A673 (cell line): ENCODE results near the gene AJAP1. TPM values are rescaled to one million over a fixed set of nuclear protein-coding genes. Genes with fewer than 3 reads are reported as not detected.

Source experiments
- BruUV-seq: library from RNA; stranded (reverse); fragments of 400-500 nt; replicated peaks from 2 replicates; lab custom pipeline; 2021; lab: Mats Ljungman, UMichigan
- CTCF ChIA-PET: fragments of 300-600 bp; sonication (Branson Sonifier 250); formaldehyde crosslinking; loops from one replicate; lab custom pipeline; 2022; ENCODE audit warnings: antibody characterized with exemption; lab: Charles Lee
- POLR2A ChIA-PET: fragments of 300-600 bp; sonication (Branson Sonifier 250); formaldehyde crosslinking; loops from one replicate; lab custom pipeline; 2022; ENCODE audit warnings: antibody characterized with exemption; ENCODE audit not compliant: low non-redundant PET; lab: Charles Lee
- DNase-seq: peaks from one replicate; pipeline ENCODE4 v3.0.0-alpha.2; 2015; ENCODE audit warnings: low spot score
- H3K27ac ChIP-seq: fragments of 200-600 bp; sonication (generic); 2 replicates; pipeline ENCODE4 v1.5.1; 2016; ENCODE audit warnings: mixed run types, low read depth, mild to moderate bottlenecking, mixed read lengths, antibody characterized with exemption, low read length; ENCODE audit not compliant: poor library complexity, severe bottlenecking
- H3K27me3 ChIP-seq: fragments of 200-600 bp; sonication (generic); replicated peaks from 2 replicates; pipeline ENCODE4 v1.6.1; 2017; ENCODE audit warnings: mixed run types, low read depth, mild to moderate bottlenecking, mixed read lengths, antibody characterized with exemption, low read length; ENCODE audit not compliant: insufficient read depth, poor library complexity
- H3K36me3 ChIP-seq: fragments of 200-600 bp; sonication (generic); 2 replicates; pipeline ENCODE4 v1.6.1; 2016; ENCODE audit warnings: mixed run types, mild to moderate bottlenecking, mixed read lengths, antibody characterized with exemption, low read length; ENCODE audit not compliant: insufficient read depth, poor library complexity, severe bottlenecking
- H3K4me1 ChIP-seq: fragments of 200-600 bp; sonication (generic); 2 replicates; pipeline ENCODE4 v1.6.1; 2017; ENCODE audit warnings: mixed run types, mild to moderate bottlenecking, mixed read lengths, antibody characterized with exemption, low read length; ENCODE audit not compliant: insufficient read depth, poor library complexity, severe bottlenecking
- H3K4me3 ChIP-seq: fragments of 200-600 bp; sonication (generic); 2 replicates; pipeline ENCODE4 v1.5.1; 2016; ENCODE audit warnings: low read depth, mixed run types, mild to moderate bottlenecking, mixed read lengths, low read length; ENCODE audit not compliant: poor library complexity, severe bottlenecking
- H3K9me3 ChIP-seq: fragments of 200-600 bp; sonication (generic); 2 replicates; pipeline ENCODE4 v1.6.1; 2016; ENCODE audit warnings: mixed run types, low read depth, mild to moderate bottlenecking, mixed read lengths, antibody characterized with exemption, low read length; ENCODE audit not compliant: poor library complexity, severe bottlenecking
- EZH2 ChIP-seq: fragments of 200-600 bp; sonication (generic); IDR thresholded peaks from 2 replicates; pipeline ENCODE4 v1.6.1; 2017; ENCODE audit warnings: borderline replicate concordance, low read depth, mild to moderate bottlenecking, mixed read lengths, antibody characterized with exemption, low read length; ENCODE audit not compliant: poor library complexity, severe bottlenecking
- intact Hi-C: fragments of 100-400 bp; cut with micrococcal nuclease; formaldehyde crosslinking; loops from one replicate; pipeline ENCODE4 v1.10.0; 2022; ENCODE audit not compliant: unreplicated experiment
- total RNA-seq: library from RNA; stranded (reverse); gene quantifications from 2 replicates; pipeline ENCODE4 v1.2.3, GENCODE V29; 2021
- TF ChIP-seq, protein P1 (sequence below): fragments of 300-800, 200-600 bp; sonication (generic); conservative IDR thresholded peaks from 2 replicates; pipeline ENCODE4 v1.5.1; 2017; ENCODE audit warnings: low read depth, mild to moderate bottlenecking, antibody characterized with exemption, low read length, moderate library complexity, mixed read lengths

Gene AJAP1
- total RNA-seq, 1 experiment from 2014 or later = not detected

DNA sequence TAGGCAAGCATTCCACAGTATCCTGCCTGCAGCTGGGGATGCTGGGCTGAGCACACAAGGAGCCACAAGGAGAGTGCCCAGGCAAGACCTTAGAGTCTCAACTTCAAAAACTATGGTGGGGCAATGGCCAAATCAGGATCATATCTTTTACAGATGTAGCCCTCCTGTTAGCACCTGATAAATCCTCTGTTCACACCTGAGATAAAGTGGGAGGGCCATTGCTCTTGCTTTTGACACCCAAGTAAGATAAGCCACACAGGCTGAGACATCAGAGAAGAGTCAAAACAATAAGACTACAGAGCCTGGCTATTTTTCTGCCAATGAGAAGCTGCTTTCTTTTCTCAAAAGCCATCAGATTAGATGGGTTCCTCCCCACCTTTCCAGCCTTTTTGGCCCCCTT lies 148.9 kb downstream of the AJAP1 start:
- no peak overlapping the region for H3K4me3 ChIP-seq
- CTCF ChIA-PET = no interaction called here
- POLR2A ChIA-PET = no interaction called here

GRCh38 chr1:4805987-4806386 lies 151.6 kb downstream of the AJAP1 start:
- CTCF ChIA-PET = no interaction called here

More for the DNA sequence above, 148.9 kb downstream of the AJAP1 start:
- Histone ChIP-seq H3K27me3 (no peaks in the 10 kb centered on the region), H3K9me3 (peaks cover 13% of the 10 kb centered on the region), H3K36me3 (no peaks in the 10 kb centered on the region), H3K4me1 (no peaks in the 10 kb centered on the region), H3K27ac (no peak overlapping the region)
- DNase-seq = no peak
- intact Hi-C loops = no loop called here
- TF ChIP-seq, protein P1, sequence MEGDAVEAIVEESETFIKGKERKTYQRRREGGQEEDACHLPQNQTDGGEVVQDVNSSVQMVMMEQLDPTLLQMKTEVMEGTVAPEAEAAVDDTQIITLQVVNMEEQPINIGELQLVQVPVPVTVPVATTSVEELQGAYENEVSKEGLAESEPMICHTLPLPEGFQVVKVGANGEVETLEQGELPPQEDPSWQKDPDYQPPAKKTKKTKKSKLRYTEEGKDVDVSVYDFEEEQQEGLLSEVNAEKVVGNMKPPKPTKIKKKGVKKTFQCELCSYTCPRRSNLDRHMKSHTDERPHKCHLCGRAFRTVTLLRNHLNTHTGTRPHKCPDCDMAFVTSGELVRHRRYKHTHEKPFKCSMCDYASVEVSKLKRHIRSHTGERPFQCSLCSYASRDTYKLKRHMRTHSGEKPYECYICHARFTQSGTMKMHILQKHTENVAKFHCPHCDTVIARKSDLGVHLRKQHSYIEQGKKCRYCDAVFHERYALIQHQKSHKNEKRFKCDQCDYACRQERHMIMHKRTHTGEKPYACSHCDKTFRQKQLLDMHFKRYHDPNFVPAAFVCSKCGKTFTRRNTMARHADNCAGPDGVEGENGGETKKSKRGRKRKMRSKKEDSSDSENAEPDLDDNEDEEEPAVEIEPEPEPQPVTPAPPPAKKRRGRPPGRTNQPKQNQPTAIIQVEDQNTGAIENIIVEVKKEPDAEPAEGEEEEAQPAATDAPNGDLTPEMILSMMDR = no peak
- no peak for TF ChIP-seq EZH2
- no TSS peak for BruUV-seq

DNA sequence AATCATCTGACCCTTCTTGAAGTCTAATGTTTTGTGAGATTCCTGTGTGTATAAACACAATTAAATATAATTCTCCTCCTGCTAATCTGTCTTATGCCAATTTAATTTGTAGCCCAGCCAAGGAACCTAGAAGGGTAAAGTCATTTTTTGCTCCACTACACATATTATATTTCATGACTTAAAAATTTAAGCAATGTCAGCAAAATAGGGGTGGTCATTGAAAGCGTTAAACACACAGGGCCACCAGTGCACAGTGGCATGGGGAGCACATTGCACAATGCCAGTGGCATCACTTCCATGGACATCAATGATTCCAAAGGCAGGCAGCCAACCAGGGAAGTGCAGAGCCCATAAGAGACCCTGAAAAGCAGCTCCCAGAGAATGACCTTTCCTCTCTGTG lies 166.1 kb downstream of the AJAP1 start:
- peaks cover 3% of the 10 kb centered on the region for H3K9me3 ChIP-seq
- ChIA-PET CTCF (no interaction called here), POLR2A (no interaction called here)
- TF ChIP-seq, protein P1 = no peak
- TF ChIP-seq EZH2 = no peak
- no peaks in the 10 kb centered on the region for H3K36me3 ChIP-seq
- H3K27me3 ChIP-seq = no peaks in the 10 kb centered on the region
- no peak for DNase-seq
- BruUV-seq = no TSS peak
- no peak overlapping the region for H3K4me3 ChIP-seq
- H3K27ac ChIP-seq = no peak overlapping the region
- intact Hi-C loops = no loop called here
- no peaks in the 10 kb centered on the region for H3K4me1 ChIP-seq

More at GRCh38 chr1:4805987-4806386, 151.6 kb downstream of the AJAP1 start:
- POLR2A ChIA-PET = no interaction called here
- intact Hi-C loops = no loop called here
- TF ChIP-seq EZH2 = no peak
- TF ChIP-seq, protein P1 = no peak
- H3K4me1 ChIP-seq = no peaks in the 10 kb centered on the region
- DNase-seq = no peak
- peaks cover 7% of the 10 kb centered on the region for H3K9me3 ChIP-seq
- H3K36me3 ChIP-seq = no peaks in the 10 kb centered on the region
- BruUV-seq = no TSS peak
- H3K4me3 ChIP-seq = no peak overlapping the region
- H3K27ac ChIP-seq = no peak overlapping the region
- no peaks in the 10 kb centered on the region for H3K27me3 ChIP-seq
